Adrenal gland (tissue), 5 donors: Measurements from ENCODE around the gene SORL1.

ENCODE experiments used
- CTCF ChIP-seq, 6 experiments: fragments of 450-650 bp in 4 of 6; fragments of 200-600 bp in 2 of 6; sonication (generic) in 1 of 6; IDR thresholded peaks; 1 replicate in 5 of 6; 2 replicates in 1 of 6; pipeline versions ENCODE4 v1.5.1 to v1.8.0; 2016 to 2021; ENCODE audit warnings: antibody characterized with exemption in 6 of 6, mild to moderate bottlenecking in 2 of 6, moderate library complexity in 1 of 6
- POLR2A ChIP-seq, 2 donors: fragments of 450-650 bp; IDR thresholded peaks; one replicate each; pipeline ENCODE4 v1.6.1; 2017; ENCODE audit warnings: antibody characterized with exemption in 2 of 2, mild to moderate bottlenecking in 2 of 2, moderate library complexity in 1 of 2
- donor health status: DM: no; HTN: no; CAD: no.

GRCh38 chr11:121406291-121406690 is 45.8 kb upstream of the SORL1 start:
- no peak for TF ChIP-seq CTCF (IDR thresholded peaks at IDR 0.05)
- TF ChIP-seq POLR2A (IDR thresholded peaks at IDR 0.05): no peak
